Large intestine (tissue), 1 donor: ENCODE data around the gene KDM4B. TPM values are rescaled to one million over a fixed set of nuclear protein-coding genes. Genes with fewer than 3 reads are reported as not detected.

ENCODE experiments used
- polyA plus RNA-seq: library from polyadenylated mRNA; unstranded; fragments of 120-200 nt; gene quantifications from one replicate; pipeline ENCODE4 v1.2.1, GENCODE V29; 2013

KDM4B gene
- polyA plus RNA-seq, 1 donor = 13.7 TPM

Other genes with a start within 250 kb of the KDM4B start
- gene DPP9, start 245.3 kb upstream of the KDM4B start, polyA plus RNA-seq = 34.7 TPM
- gene FEM1A, start 177.4 kb upstream of the KDM4B start, polyA plus RNA-seq = 1.7 TPM
- 16.1 TPM for gene TICAM1, start 137.4 kb upstream of the KDM4B start, polyA plus RNA-seq
- 122 TPM for gene PLIN3, start 101.4 kb upstream of the KDM4B start, polyA plus RNA-seq
- gene ARRDC5, start 66.2 kb upstream of the KDM4B start, polyA plus RNA-seq = 0.15 TPM
- gene UHRF1, start 59.6 kb upstream of the KDM4B start, polyA plus RNA-seq = 17.7 TPM